Breast epithelium (tissue), 3 donors: ENCODE measurements around the gene IRX4.

Experiments used
- POLR2A ChIP-seq: fragments of 450-650 bp; IDR thresholded peaks from one replicate; pipeline ENCODE4 v1.6.1; 2016; ENCODE audit warnings: antibody characterized with exemption, mild to moderate bottlenecking, moderate library complexity
- POLR2AphosphoS5 ChIP-seq, 3 donors: sonication (generic); formaldehyde crosslinking; IDR thresholded peaks; one replicate each; pipeline ENCODE4 v1.6.1; 2017; ENCODE audit warnings: antibody characterized with exemption in 3 of 3
- TF ChIP-seq, protein P1 (sequence below), 3 donors: fragments of 450-650 bp; IDR thresholded peaks; one replicate each; pipeline ENCODE4 v1.5.1; 2016 to 2017; ENCODE audit warnings: antibody characterized with exemption in 3 of 3, mild to moderate bottlenecking in 3 of 3, moderate library complexity in 3 of 3

DNA sequence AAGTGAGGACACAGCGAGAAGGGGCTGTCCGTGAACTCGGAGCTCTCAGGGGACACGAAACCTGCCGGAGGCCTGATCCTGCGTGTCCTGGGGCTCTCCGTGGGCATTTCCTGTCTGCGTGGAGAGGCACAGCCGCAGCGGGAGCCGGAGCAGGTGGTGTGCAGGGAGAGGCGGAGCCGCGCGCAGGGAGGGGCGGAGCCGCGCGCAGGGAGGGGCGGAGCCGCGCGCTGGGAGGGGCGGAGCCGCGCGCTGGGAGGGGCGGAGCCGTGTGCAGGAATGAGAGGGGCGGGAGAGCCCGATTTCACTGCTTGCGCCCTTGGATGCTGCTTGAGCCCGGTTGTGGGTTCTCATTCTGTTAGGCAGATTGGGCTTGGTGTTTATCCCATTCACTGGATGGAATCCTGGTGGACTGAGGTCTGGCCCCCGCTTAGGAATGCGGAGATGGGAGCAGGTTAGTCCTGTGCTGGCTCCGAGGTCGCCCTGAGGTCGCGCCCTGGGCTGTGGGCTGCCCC lies 54.8 kb downstream of the IRX4 start:
- no peak for TF ChIP-seq POLR2A
- TF ChIP-seq, protein P1, sequence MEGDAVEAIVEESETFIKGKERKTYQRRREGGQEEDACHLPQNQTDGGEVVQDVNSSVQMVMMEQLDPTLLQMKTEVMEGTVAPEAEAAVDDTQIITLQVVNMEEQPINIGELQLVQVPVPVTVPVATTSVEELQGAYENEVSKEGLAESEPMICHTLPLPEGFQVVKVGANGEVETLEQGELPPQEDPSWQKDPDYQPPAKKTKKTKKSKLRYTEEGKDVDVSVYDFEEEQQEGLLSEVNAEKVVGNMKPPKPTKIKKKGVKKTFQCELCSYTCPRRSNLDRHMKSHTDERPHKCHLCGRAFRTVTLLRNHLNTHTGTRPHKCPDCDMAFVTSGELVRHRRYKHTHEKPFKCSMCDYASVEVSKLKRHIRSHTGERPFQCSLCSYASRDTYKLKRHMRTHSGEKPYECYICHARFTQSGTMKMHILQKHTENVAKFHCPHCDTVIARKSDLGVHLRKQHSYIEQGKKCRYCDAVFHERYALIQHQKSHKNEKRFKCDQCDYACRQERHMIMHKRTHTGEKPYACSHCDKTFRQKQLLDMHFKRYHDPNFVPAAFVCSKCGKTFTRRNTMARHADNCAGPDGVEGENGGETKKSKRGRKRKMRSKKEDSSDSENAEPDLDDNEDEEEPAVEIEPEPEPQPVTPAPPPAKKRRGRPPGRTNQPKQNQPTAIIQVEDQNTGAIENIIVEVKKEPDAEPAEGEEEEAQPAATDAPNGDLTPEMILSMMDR (IDR thresholded peaks at IDR 0.05) = no peak
- TF ChIP-seq POLR2AphosphoS5 (IDR thresholded peaks at IDR 0.05) = no peak
